ENCODE data around the gene CENPB.

The CENPB gene

DNA sequence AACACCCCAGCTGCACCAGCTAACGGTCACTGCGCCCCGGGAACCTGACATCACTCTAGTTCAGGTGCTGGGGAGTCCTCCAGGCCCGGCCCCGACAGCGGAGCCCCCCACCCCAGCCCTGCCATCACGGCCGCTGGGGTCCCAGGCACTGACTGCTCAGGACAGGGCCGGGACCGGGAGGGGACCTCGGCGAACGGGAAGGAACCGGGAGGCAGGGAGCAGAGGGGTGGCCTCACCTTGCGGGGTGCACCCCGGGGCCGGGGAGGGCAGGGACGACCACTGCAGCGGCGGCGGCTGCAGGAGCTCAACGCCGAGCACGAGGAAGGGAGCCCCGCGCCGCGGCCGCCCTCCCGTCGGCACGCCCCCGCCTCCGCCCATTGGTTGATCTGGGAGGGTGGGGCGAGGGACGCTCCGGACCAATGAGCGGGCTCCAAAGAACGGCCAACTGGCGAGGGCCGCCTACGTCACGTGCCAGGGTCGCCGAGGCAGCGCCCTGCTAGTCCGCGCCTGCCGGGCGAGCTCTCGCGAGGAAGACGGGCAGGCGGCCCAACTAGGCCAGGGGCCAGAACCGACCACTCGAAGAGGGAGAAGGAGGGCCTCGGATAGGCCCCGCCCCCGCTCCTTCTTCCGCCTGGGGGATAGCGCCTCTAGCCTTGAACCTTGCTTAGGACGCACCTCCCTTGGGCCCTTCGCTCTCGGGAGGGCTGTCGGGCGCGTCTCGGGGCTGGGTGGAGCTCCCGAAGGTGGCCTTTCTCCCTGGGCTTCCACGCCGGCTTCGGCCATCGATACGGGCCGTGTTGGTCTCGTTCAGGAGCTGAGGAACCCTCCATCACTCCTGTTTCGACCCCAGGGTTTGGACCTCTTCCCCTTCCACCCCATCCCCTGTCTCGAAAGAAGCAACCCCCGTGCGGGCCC is 18.9 kb downstream of the CENPB start, which contains the start of gene ADISSP:
Gene ADISSP, minus strand, starts transcription at position 327 of the 915 bp plus-strand sequence. CDS start 7,653 bp downstream, outside the sequence.
- DNase-seq (ENCODE audit: low read depth in 2 of 2, low spot score in 1 of 2) = peak; percentile 85 to 94

DNA sequence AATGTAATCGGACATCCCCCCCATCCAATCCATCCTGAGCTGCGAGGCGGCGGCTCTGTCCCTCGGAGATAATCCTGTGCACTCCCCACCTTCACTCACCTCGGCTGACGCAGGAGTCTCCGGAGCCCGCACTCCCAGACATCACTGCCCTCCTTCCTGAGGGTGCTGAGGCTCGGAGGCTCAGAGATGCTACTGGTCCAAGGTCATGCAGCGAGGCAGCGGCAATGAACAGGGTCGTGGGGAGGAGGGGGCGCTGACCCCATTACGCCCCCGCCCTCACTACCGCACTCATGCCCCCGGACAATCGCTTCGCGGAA is 19.5 kb downstream of the CENPB start:
- no peak for DNase-seq (ENCODE audit: low read depth in 2 of 2, low spot score in 1 of 2)

DNA sequence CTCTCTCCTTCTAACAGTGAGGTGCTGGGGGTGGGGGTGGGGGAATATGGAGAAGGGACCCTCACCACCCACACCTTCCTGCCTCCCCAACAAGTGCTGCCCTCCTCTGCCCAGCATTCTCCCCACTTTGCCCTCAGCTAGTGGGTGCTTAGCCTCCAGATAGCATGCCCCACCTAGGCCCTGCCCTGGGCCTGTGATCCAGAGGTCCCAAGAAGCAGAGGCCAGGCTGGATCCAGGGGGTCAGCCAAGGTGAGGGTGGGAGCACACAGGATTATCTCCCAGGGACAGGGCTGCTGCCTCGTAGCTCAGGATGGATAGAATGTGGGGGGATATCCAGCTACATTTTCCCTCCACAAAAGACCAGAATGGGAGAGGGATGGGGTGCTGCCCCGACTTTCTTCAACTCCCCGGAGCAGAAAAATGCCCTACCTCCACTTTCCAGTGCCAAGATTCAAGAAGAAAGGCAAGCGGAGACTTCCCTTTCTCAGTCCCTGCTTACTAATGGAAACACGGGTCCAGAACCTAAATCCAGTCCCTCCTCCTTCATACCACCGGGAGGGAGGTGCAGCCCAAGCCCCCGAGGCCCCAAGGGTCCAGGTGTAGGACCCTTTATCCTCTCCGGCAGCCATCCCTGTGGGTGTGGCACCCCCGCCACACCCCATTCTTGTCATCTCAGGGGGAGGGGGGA is 20.0 kb downstream of the CENPB start:
- no peak for DNase-seq (ENCODE audit: low read depth in 2 of 2, low spot score in 1 of 2)

DNA sequence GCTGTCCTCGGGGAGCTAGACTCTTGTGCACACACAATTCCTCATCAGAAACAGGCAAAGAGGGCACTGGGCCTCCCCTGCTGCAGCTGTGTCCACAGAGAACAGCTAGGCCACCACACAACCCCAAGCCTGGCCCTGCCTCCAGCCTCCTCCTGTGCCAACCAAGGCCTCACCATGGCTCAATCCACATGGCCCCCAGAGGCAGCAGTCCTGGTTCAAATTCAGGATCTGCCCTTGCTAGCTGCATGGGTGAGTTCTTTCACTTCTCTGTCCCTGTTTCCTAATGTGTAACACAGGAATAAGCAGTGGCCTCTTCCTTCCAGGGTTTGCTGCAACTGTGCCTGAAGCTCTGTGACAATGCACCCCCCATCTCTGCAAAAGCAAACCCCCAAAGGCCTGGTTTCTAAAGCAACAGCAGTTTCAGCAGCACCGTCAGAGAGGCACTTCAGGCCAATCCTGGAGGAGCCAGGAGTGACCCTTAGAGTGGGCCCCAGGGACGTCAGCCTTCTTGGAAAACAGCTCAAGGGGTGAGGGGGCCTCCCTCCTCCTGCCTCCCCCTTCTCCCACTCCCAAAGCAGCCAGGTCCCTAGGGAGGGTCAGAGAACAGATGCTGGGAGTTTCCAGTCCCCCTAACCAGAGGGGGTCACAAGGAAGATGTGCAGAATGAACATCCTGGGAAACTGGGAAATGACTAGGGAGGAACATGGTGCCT is 21.2 kb downstream of the CENPB start:
- no peak for DNase-seq (ENCODE audit: low read depth in 2 of 2, low spot score in 1 of 2)

DNA sequence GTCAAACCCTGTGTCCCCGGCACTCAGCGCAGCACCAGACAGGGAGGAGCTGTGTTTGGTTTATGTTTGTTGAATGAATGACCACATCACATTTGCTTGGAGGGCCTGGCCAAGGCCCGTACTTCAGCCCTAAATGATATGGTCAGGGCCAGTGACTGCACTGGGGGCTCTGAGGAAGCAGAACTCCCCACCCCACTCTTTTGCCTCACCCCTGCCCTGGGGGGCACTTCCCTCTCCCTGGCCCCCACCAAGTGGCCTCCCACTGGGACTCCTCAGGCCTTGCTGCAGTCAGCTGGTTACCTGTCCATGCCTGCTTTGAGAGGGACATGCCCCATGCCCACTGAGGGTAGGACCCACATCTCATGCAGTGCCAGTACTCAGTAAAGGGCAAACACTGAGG is 21.9 kb downstream of the CENPB start:
- no peak for DNase-seq (ENCODE audit: low read depth in 2 of 2, low spot score in 1 of 2)

DNA sequence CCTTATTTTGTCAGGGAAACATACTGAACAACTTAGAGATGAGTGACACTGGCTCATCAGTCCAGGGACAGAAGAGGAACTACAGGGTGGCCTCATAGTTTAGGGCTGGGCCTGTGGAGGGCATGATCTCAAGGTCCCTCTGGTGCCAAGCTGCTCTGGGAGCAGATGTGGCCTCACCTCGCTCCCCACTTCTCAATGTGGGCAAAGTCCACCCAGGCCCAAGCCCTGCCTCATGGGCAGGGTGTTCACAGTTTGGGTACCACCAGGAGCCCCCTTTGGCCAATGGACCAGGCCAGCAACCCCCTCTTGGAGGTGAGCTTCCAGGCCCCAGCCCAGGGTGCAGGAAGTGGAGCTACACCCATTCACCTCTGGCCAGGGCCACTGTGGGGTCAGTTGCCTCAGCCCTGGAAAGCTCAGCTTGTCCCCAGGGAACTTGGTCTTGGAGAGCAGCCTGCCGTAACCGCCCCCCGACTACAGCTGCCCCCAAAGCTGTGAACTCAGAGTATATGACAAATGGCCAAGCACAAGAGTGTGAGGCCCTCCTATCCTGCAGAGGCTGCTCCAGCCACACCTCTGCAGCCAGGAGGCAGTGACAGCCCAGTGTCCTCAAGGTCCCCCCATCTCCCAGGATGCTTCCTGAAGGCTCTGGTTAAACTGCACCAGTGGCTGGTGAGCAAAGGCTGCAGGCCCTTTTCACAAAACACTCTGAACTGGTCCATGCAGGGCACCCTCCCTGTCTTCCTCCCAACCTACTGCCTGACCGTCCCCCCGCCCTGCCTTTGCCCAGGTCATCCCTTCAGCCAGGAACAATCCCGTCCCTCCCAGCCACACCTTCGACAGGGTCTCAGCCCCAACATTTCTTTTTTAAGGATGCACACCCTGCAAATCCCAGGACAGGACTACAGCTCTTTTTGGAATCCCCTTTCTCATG is 22.6 kb downstream of the CENPB start:
- no peak for DNase-seq (ENCODE audit: low read depth in 2 of 2, low spot score in 1 of 2)

DNA sequence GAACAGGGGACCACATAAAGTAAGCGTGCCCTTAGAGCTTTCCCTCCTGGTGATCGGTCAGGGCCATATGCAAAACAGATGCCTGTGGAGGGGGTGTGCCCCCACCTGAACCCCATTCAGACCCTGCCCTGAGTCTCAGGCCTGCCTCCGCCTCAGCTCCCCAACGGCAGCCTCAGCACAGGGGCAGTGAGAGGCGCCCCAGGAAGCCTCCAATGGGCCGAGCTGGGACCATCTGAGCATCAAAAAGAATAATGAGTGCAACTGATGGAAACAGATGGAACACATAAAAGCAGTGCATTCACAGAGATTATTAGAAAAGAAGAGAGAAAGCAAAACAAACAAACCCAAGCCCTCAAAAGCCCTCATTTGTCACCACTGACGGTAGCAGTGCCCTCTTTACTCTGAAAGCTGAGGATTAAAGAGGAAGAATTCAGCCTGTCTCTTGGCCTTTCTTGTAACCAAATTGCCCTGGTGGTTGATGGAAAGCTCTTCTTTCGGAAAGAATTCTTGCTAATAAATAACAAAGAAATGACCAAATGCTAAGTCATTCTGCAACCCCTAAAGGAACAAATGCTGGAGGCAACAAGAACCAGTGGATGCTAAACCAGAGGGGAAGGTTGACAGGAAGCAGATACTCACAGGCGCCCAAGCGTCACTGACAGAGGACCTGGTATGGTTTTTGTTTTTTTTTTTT is 25.7 kb downstream of the CENPB start:
- no peak for DNase-seq (ENCODE audit: low read depth in 2 of 2, low spot score in 1 of 2)

DNA sequence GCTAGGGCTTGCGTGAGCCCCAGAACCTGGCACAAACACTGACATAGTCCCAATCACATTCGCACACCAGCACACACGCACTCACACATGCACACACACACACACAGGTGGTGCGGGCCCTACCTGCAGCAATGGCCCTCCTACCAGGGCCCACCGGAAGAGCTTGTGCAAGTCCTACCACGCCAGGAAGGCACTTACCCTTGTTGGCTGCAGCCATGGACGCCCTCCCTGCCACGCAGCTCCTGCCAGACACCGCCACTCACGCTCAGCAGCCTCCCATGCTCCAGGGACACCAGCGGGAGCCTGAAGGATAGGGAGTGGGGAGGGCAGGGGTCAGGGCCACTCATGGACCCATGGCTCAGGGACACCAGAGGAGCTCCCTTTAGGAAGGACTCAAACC is 26.7 kb downstream of the CENPB start:
- DNase-seq (ENCODE audit: low read depth in 2 of 2, low spot score in 1 of 2) = no peak

DNA sequence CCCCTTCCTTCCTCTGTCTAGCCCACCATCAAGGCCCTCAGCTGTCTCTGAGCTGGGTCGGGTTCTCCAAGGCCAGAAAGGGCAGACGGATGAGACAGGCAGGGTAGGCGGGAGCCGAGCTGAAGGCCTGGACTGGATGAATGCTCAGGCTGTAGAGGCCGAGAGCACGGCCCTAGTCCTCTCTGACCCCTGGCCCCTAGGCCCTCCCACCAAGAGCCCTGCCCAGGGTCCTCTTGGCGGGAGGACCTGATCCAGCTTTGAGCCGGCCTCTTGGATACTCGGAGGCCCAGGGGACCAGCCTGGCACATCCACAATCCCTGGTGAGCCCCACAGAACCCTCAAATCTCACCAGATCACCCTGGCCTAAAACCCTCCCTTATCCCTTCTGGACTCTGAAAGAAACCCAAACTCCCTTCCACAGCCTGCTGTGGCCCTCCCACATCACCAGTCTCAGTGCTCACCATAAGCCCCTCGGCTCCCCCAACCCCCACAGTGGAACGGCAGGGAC is 27.2 kb downstream of the CENPB start:
- DNase-seq (ENCODE audit: low read depth in 2 of 2, low spot score in 1 of 2) = no peak

DNA sequence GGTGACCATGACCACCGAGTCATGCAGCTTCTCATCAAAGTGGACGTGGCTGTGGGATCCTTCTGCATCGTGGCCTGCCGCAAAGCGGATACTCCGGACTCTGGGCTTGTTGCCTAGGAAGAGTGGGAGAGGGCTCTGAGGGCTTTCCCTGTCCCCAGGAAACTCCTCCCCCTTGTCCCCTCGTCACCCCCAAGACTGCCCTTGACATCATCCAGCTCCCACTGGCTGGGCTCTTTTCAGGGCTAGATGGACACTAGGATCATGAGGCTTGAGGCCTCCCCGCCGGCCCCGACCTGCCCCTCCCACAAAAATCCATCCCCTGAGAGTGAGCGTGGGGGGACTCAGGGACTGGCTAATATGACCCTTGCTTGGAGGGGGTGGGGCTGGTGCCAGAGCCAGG is 28.0 kb downstream of the CENPB start:
- no peak for DNase-seq (ENCODE audit: low read depth in 2 of 2, low spot score in 1 of 2)

DNA sequence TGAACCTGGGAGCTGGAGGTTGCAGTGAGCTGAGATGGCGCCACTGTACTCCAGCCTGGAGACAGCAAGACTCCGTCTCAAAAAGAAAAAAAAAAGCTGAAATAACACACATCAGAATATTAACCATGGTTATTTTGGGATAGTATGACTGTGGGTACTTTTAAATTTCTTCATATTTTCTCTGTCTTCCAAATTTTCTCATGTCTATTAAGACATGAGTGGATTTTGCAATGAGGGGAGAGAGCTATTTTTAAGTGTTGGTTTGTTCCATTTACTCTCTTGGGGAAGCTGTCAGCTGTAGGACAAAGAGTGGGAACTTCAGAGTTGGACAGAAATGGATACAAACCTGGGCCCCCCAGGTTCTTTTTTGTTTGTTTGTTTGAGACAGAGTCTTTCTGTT is 29.3 kb downstream of the CENPB start:
- no peak for DNase-seq (ENCODE audit: low read depth in 2 of 2, low spot score in 1 of 2)

DNA sequence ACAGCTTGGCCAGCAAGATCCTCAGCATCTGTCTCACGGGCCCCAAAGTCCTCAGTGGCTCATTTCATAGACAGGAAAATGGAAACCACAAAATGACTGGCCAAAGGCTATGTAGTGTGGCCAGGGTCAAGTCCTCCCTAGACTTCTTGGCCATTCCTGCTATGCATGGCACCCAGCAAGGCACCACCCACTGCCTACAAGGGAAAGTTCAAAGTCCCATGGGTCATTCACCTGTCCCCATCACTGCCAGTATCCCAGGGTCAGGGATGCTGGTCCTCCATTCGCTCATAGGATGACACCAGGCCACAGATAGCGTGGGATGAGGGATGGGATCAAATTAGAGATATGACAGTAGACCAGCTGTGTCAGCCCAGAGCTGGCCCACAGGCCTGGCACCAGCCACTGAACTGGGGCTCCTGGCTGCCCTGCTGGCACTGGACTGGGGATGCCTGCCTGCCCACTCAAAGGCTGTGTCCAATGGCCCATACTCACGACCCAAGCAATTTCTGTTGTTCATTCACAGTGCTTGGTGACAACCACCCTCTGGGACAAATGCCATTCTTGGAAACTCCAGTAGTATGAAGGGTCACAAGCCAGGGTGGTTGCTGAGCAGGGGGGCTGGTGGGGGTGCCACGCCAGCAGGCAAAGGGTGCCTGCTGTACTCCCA is 30.6 kb downstream of the CENPB start:
- no peak for DNase-seq (ENCODE audit: low read depth in 2 of 2, low spot score in 1 of 2)

DNA sequence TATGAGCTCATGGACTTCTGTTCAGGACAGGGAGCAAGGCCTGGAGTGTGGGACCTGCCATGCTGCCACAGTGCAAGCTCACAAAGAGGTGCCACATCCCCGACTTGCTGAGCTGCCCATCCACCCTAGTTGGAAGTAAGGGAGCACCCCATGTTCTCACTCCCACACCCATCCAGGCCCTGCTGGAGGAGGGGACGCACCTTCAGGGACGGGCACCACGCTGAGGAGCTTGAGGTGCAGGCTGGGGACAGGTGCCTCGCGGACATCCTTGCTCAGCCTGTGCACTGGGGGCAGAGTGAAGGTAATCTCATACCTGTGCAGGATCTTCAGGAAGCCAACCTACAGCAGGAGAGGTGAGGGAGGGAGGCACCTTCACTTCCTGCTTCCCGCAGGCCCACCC is 31.3 kb downstream of the CENPB start:
- no peak for DNase-seq (ENCODE audit: low read depth in 2 of 2, low spot score in 1 of 2)

DNA sequence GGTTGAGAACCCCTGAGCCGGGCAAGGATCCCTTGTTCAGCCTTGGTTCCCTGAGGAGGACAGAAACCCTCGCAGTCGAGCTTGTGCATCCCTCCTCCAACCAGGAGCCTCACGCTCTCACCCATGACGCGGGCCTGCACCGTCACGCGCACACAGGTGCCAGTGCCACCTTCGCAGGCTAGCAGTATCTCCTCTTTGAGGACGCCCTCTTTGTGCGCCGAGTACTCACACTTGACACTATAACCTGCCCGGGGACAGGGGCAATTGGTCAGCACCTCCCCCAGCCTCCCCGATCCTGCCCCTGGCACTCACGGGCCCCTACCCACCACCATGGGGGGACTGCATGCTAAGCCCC is 32.3 kb downstream of the CENPB start:
- DNase-seq (ENCODE audit: low read depth in 2 of 2, low spot score in 1 of 2) = no peak

DNA sequence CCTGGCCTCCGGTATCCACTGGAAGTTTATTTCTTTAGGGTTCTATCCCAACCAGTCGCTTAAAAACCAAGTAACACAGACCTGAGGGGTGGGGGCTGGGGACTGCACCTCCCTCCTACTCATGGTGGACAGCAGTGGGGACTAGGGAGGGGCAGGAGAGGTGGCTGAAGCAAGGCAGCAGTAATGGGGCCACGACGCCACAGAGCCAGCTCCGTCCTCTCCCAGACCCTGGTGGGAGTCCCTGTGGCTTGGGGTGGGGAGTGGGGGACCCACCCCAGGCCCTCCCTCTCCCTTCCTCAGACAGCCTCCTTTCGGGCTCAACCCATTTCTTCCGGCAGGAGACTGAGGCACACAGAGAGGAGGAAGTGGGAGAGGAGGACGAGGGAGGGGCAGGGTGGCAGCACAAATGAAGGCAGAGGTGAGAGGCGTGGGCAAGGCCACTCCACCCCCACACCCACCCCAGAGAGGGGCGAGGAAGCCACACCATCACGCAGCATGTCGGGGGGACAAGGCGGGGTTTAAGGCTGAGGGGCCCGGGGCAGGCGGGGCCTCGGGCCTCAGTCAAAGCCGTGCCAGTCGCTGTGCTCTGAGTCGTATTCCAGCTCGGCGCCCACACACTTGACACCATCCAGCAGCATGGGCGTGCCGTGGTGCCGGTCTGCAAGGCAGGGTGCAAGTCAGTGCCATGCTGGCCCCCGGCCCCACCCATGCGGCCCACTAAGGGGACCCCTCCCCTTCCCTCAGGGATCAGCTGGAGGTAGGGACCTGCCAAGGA is 32.9 kb downstream of the CENPB start:
- DNase-seq (ENCODE audit: low read depth in 2 of 2, low spot score in 1 of 2) = no peak

DNA sequence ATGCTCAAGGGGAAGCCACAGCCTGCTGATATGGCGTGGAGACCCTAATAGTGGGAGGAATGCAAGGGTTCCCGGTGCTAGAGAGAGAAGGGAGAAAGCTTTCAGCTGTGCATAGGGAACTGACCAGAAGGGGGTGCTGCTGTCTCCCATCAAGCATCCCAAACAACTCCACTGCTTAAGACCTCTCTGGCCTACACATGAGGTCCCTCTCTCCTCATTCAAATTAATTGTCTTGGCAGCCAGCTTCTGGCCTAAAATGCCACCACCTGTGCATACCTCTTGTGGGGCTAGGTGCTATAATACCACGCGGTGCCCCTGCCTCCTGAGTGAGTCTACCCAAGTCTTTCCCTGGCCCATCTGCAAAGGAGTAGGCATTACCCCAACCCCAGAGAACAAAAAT is 33.4 kb downstream of the CENPB start:
- DNase-seq (ENCODE audit: low read depth in 2 of 2, low spot score in 1 of 2) = peak in 1 of 2 donors; percentile 43

DNA sequence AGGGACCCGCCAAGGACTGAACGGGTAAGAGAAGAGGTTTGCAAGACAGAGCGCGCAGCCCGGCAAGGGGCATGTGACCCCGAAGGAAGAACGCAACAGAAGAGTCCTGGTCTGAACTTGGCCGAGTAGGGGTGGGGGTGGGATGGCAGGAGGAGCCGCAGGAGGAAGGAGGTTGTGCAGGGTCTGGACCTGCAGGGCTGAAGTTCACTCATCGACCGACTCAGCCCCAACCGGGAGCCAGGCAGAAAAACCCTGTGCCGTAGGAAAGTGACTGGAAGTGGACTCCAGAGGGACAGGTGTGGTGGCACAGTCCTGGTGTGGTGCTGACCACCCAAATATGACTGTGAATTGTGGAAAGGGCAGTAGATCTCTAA is 34.2 kb downstream of the CENPB start:
- DNase-seq (ENCODE audit: low read depth in 2 of 2, low spot score in 1 of 2) = no peak

DNA sequence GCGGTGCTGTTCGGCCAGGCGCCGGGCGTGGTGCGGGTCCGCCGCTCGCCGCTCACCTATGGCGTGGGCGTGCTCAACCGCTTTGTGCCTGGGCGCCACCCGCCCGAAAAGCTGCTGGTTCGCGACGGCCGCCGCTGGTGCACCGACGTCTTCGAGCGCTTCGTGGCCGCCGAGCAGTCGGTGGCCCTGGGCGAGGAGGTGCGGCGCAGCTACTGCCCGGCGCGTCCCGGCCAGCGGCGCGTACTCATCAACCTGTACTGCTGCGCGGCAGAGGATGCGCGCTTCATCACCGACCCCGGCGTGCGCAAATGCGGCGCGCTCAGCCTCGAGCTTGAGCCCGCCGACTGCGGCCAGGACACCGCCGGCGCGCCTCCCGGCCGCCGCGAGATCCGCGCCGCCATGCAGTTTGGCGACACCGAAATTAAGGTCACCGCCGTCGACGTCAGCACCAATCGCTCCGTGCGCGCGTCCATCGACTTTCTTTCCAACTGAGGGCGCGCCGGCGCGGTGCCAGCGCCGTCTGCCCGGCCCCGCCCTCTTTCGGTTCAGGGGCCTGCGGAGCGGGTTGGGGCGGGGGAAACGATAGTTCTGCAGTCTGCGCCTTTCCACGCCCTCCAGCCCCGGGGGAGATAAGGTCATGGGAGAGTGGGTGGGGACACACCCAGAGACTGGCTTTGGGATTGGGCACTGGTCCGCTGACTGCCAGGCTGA is 34.7 kb downstream of the CENPB start:
- DNase-seq (ENCODE audit: low read depth in 2 of 2, low spot score in 1 of 2) = no peak
